Nephron progenitor cell (in vitro differentiated cells): ENCODE results near the gene PLEKHB2.

ENCODE experiments used
- DNase-seq: peaks from one replicate; pipeline ENCODE4 v3.0.0; 2021
- H3K27ac Mint-ChIP-seq: 2 replicates; pipeline ENCODE4 v1.8.0; 2021; ENCODE audit warnings: mild to moderate bottlenecking, moderate library complexity, mixed read lengths
- H3K27me3 Mint-ChIP-seq: 2 replicates; pipeline ENCODE4 v1.8.0; 2021; ENCODE audit warnings: mild to moderate bottlenecking, low read depth, mixed read lengths; ENCODE audit not compliant: poor library complexity
- H3K36me3 Mint-ChIP-seq: 2 replicates; pipeline ENCODE4 v1.8.0; 2021; ENCODE audit warnings: low read depth, mixed read lengths
- H3K4me1 Mint-ChIP-seq: 2 replicates; pipeline ENCODE4 v1.8.0; 2021; ENCODE audit warnings: mixed read lengths
- H3K4me3 Mint-ChIP-seq: 2 replicates; pipeline ENCODE4 v1.8.0; 2021; ENCODE audit warnings: mild to moderate bottlenecking, moderate library complexity, mixed read lengths
- H3K9me3 Mint-ChIP-seq: 2 replicates; pipeline ENCODE4 v1.8.0; 2021; ENCODE audit warnings: mild to moderate bottlenecking, moderate library complexity, mixed read lengths
- CTCF ChIP-seq: fragments of 200-600 bp; sonication (generic); IDR thresholded peaks from 2 replicates; pipeline ENCODE4 v1.5.0; 2021; ENCODE audit warnings: antibody characterized with exemption

PLEKHB2 gene

GRCh38 chr2:131093006-131093695 is 12.0 kb upstream of the PLEKHB2 start, which contains the start of gene FAM168B:
Gene FAM168B, minus strand, starts transcription at chr2:131093460. Its CDS starts 10,814 bp downstream, at chr2:131082646.
- Mint-ChIP-seq H3K27ac (peak within 1 kb of the TSS; percentile 92), H3K36me3 (peaks cover 34% of the 10 kb centered on the region), H3K9me3 (no peaks in the 10 kb centered on the region), H3K4me1 (peaks cover 14% of the 10 kb centered on the region), H3K4me3 (peak within 1 kb of the TSS; percentile 93), H3K27me3 (no peaks in the 10 kb centered on the region)
- peak; percentile 88 for DNase-seq
- TF ChIP-seq CTCF, result no peak

- peak overlapping the region; percentile 92 for H3K27ac Mint-ChIP-seq
- H3K36me3 Mint-ChIP-seq, result peaks cover 26% of the 10 kb centered on the region
- H3K27me3 Mint-ChIP-seq, result no peaks in the 10 kb centered on the region
- peaks cover 14% of the 10 kb centered on the region for H3K4me1 Mint-ChIP-seq
- DNase-seq, result peak; percentile 74
- no peak for TF ChIP-seq CTCF
- no peaks in the 10 kb centered on the region for H3K9me3 Mint-ChIP-seq
- H3K4me3 Mint-ChIP-seq, result peak overlapping the region; percentile 93
Measured at GRCh38 chr2:131093696-131094462, 11.3 kb upstream of the PLEKHB2 start.

- Mint-ChIP-seq H3K4me3 (peak overlapping the region; percentile 93), H3K36me3 (peaks cover 19% of the 10 kb centered on the region), H3K27me3 (no peaks in the 10 kb centered on the region), H3K4me1 (peaks cover 14% of the 10 kb centered on the region), H3K9me3 (no peaks in the 10 kb centered on the region), H3K27ac (no peak overlapping the region)
- DNase-seq, result no peak
- TF ChIP-seq CTCF, result no peak
Measured at GRCh38 chr2:131094463-131095281, 10.5 kb upstream of the PLEKHB2 start.

GRCh38 chr2:131103165-131103564 is 2.0 kb upstream of the PLEKHB2 start:
- Mint-ChIP-seq H3K27ac (no peak overlapping the region), H3K9me3 (no peaks in the 10 kb centered on the region), H3K4me1 (peaks cover 29% of the 10 kb centered on the region), H3K36me3 (peaks cover under 1% of the 10 kb centered on the region), H3K4me3 (no peak overlapping the region), H3K27me3 (peaks cover 4% of the 10 kb centered on the region)
- TF ChIP-seq CTCF, result no peak
- no peak for DNase-seq

GRCh38 chr2:131104487-131105155 is 515 bp upstream of the PLEKHB2 start:
- Mint-ChIP-seq H3K9me3 (no peaks in the 10 kb centered on the region), H3K4me3 (peak overlapping the region; percentile 94), H3K4me1 (peaks cover 29% of the 10 kb centered on the region), H3K27me3 (peaks cover 4% of the 10 kb centered on the region), H3K36me3 (peaks cover 12% of the 10 kb centered on the region), H3K27ac (peak overlapping the region; percentile 83)
- TF ChIP-seq CTCF, result no peak
- no peak for DNase-seq
